Panc1 (cell line): ENCODE measurements around the gene SLC2A3.

Experiments
- POLR2AphosphoS5 ChIP-seq: IDR thresholded peaks from 2 replicates; pipeline ENCODE4 v1.6.1; 2012; ENCODE audit warnings: mild to moderate bottlenecking, low read depth, low read length, moderate library complexity
- TF ChIP-seq, protein P1 (sequence below): fragments of 450-650 bp; IDR thresholded peaks from 2 replicates; pipeline ENCODE4 v1.5.1; 2017; ENCODE audit warnings: mild to moderate bottlenecking
- TF ChIP-seq, protein P2 (sequence below), 2 experiments: IDR thresholded peaks; 2 replicates each; pipeline ENCODE4 v1.6.1; 2011 to 2012; ENCODE audit warnings: low read depth in 2 of 2, control low read depth in 1 of 2, low read length in 1 of 2, mild to moderate bottlenecking in 1 of 2, moderate library complexity in 1 of 2; ENCODE audit not compliant: insufficient read depth in 1 of 2

DNA sequence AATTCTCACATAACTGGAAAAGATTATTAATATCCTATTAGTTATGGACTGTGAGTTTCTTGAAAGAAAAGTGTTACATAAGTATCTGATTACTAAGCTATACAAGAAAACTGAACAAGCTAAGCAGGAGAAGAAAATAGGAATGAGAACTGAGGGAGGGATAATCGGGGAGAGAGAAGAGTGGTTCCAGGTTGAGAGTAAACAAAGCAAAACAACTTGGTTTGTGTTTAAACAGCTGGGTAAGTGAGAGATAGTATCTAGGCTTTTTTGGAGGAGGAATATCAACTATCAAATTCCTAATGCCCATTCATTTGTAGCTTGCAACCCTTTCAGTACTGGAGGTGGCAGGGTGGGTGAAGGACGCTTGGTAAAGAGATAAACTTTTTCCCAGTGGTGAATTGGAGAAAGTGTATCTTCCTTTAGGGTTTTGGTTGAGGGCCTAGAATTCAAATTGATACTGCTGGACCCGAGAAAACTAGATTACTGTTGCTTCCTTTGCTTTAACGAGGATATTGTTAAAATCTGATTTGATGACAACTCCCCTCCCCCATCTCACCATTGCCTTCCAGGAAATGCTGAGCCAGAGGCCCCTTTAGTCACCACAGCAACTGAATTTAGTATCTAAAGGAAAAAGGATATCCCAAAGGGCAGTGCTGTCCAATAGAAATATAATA lies 2.0 kb upstream of the SLC2A3 start:
- TF ChIP-seq, protein P1, sequence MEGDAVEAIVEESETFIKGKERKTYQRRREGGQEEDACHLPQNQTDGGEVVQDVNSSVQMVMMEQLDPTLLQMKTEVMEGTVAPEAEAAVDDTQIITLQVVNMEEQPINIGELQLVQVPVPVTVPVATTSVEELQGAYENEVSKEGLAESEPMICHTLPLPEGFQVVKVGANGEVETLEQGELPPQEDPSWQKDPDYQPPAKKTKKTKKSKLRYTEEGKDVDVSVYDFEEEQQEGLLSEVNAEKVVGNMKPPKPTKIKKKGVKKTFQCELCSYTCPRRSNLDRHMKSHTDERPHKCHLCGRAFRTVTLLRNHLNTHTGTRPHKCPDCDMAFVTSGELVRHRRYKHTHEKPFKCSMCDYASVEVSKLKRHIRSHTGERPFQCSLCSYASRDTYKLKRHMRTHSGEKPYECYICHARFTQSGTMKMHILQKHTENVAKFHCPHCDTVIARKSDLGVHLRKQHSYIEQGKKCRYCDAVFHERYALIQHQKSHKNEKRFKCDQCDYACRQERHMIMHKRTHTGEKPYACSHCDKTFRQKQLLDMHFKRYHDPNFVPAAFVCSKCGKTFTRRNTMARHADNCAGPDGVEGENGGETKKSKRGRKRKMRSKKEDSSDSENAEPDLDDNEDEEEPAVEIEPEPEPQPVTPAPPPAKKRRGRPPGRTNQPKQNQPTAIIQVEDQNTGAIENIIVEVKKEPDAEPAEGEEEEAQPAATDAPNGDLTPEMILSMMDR: no peak
- no peak for TF ChIP-seq POLR2AphosphoS5
- TF ChIP-seq, protein P2, sequence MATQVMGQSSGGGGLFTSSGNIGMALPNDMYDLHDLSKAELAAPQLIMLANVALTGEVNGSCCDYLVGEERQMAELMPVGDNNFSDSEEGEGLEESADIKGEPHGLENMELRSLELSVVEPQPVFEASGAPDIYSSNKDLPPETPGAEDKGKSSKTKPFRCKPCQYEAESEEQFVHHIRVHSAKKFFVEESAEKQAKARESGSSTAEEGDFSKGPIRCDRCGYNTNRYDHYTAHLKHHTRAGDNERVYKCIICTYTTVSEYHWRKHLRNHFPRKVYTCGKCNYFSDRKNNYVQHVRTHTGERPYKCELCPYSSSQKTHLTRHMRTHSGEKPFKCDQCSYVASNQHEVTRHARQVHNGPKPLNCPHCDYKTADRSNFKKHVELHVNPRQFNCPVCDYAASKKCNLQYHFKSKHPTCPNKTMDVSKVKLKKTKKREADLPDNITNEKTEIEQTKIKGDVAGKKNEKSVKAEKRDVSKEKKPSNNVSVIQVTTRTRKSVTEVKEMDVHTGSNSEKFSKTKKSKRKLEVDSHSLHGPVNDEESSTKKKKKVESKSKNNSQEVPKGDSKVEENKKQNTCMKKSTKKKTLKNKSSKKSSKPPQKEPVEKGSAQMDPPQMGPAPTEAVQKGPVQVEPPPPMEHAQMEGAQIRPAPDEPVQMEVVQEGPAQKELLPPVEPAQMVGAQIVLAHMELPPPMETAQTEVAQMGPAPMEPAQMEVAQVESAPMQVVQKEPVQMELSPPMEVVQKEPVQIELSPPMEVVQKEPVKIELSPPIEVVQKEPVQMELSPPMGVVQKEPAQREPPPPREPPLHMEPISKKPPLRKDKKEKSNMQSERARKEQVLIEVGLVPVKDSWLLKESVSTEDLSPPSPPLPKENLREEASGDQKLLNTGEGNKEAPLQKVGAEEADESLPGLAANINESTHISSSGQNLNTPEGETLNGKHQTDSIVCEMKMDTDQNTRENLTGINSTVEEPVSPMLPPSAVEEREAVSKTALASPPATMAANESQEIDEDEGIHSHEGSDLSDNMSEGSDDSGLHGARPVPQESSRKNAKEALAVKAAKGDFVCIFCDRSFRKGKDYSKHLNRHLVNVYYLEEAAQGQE (IDR thresholded peaks at IDR 0.05; ENCODE audit: insufficient read depth in 1 of 2, low read depth in 2 of 2, low read length in 1 of 2): no peak
